HCT116 (cell line): Measurements from ENCODE around the gene FNDC3A.

Source experiments
- EZH2 ChIP-seq: fragments of 200-600 bp; sonication (generic); IDR thresholded peaks from 2 replicates; pipeline ENCODE4 v1.6.1; 2017; ENCODE audit warnings: antibody characterized with exemption, mixed run types
- POLR2A ChIP-seq: IDR thresholded peaks from 2 replicates; pipeline ENCODE4 v1.7.0; 2011; ENCODE audit warnings: borderline replicate concordance; ENCODE audit not compliant: insufficient read depth, insufficient read length; ENCODE audit errors: extremely low read depth

- TF ChIP-seq POLR2A: no peak
- TF ChIP-seq EZH2: no peak
These were observed 1.0 kb downstream of the FNDC3A start for GRCh38 chr13:48976576-48977285.
